Fibroblast of mammary gland (primary cell): Measurements from ENCODE around the gene ARHGEF26.

ENCODE experiments used
- DNase-seq: peaks from one replicate; pipeline ENCODE4 v3.0.0-alpha.2; 2010; ENCODE audit warnings: low read depth
- H3K4me3 ChIP-seq: 2 replicates; pipeline ENCODE4 v1.5.1; 2011; ENCODE audit warnings: low read depth, mild to moderate bottlenecking, low read length, moderate library complexity; ENCODE audit not compliant: control insufficient read depth
- CTCF ChIP-seq: conservative IDR thresholded peaks from 2 replicates; pipeline ENCODE4 v1.5.1; 2011; ENCODE audit warnings: low read depth, low read length, inconsistent platforms; ENCODE audit not compliant: control insufficient read depth, insufficient read depth

Gene ARHGEF26

DNA sequence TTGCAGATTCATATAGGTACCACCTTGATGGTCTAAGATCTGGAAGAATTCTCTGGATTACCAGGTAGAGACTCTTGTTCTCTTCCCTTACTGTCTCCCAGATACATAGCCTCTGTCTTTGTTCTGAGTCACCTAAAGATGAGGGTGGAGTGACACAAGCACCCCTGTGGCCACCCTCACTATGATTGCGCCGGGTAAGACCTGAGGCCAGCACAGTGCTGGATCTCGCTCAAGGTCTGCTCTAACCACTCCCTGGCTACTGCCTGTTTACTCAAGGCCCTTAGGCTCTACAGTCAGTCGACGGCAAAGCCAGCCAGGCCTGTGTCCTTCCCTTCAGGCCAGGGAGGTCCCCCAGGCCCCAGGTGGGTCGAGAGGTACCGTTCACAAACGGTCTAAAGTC is 88.3 kb downstream of the ARHGEF26 start:
- TF ChIP-seq CTCF = no peak
- no peak overlapping the region for H3K4me3 ChIP-seq

GRCh38 chr3:154210986-154211385 is 89.8 kb downstream of the ARHGEF26 start:
- no peak for DNase-seq
- no peak overlapping the region for H3K4me3 ChIP-seq
- TF ChIP-seq CTCF = no peak

More for the DNA sequence above, 88.3 kb downstream of the ARHGEF26 start:
- no peak for DNase-seq

- no peak for TF ChIP-seq CTCF
- H3K4me3 ChIP-seq = no peak overlapping the region
- DNase-seq = peak; percentile 63
Observed at GRCh38 chr3:154214306-154214705, 93.1 kb downstream of the ARHGEF26 start.

DNA sequence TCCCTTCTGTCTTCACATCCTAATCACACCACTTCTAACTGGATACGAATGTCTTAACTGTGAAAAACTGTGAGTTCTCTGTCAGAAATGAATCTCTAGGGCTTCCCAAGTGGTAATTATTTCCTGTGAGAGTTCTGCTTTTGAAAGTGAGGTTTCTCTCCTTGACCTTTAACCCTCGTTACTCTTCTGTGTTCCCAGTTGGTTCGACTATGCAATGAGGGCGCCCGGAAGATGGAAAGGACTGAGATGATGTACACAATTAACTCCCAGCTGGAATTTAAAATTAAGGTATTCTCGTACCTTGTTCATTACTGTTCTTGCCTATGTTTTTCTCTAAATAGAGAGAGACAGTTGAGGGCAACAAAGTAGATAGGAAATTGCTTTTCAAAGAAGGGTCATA is 96.5 kb downstream of the ARHGEF26 start:
- no peak overlapping the region for H3K4me3 ChIP-seq
- no peak for TF ChIP-seq CTCF
- no peak for DNase-seq

DNA sequence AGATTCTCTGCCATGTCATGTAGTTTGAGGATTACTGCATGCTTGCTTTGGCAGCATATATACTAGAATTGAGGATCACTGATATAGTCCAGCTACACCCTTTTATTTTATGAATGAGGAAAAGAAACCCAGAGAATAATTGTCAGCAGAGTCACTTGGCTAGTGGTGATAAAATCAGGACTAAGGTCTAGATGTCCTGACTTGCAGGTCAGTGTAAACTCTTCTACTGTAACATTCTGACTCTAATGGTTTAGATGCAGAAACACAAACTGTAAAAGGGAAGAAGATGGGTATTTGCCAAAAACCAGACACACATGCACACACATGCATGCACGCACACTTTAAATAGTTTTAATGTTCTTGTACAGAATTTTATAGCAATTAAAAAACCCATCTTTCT is 97.5 kb downstream of the ARHGEF26 start:
- no peak overlapping the region for H3K4me3 ChIP-seq
- no peak for DNase-seq
- no peak for TF ChIP-seq CTCF

DNA sequence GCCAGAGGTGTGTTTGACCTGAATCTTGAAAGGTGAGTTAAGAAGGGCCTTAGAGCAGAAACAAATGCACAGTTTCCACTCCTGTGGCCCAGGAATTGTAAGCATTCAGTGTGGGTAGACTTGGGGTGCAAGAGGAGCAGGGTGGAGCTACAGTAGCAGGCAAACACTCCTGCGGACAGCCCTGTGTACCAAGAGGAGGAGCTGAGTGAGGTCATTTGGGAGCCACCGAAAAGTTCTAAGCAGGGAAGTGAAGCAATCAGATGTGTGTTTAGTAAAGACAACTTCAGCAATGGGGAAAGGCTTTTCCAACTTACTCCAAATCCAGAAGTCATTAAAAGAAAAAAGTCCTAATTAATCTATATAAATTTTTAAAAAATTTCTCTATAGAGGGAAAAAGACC is 99.3 kb downstream of the ARHGEF26 start:
- no peak for TF ChIP-seq CTCF
- no peak for DNase-seq
- no peak overlapping the region for H3K4me3 ChIP-seq

DNA sequence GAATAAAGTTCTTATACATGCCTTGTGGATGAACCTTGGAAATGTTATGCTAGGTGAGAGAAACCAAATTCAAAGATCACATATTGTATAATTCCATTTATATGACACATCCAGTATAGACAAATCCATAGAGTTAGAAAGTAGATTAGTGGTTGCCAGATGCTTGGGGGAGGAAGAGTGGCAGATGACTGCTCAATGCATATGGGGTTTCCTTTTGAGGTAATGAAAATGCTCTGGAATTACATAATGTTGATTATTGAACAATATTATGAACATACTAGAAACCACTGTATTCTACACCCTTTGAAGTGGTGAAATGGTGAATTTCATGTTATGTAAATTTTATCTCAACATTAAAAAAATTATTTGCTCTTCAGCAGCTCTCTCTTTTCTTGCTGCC is 102.3 kb downstream of the ARHGEF26 start:
- TF ChIP-seq CTCF = no peak
- no peak for DNase-seq
- no peak overlapping the region for H3K4me3 ChIP-seq
